Right lobe of liver (tissue), 4 donors: ENCODE data around the gene PHLDA1.

Source experiments
- CTCF ChIP-seq, 4 donors: fragments of 200-600 bp in 3 of 4; fragments of 450-650 bp in 1 of 4; IDR thresholded peaks; one replicate each; pipeline versions ENCODE4 v1.5.1 to v1.8.0; 2016 to 2022; ENCODE audit warnings: antibody characterized with exemption in 4 of 4, mild to moderate bottlenecking in 2 of 4
- POLR2A ChIP-seq: fragments of 450-650 bp; IDR thresholded peaks from one replicate; pipeline ENCODE4 v1.6.1; 2017; ENCODE audit warnings: antibody characterized with exemption, mild to moderate bottlenecking
- donor health status: DM: no; HTN: no; CAD: no.
- donor health status: DM: no; HTN: no; CAD: no.
- donor health status: DM: no; HTN: yes; CAD: no.

- no peak for TF ChIP-seq POLR2A
- no peak for TF ChIP-seq CTCF (IDR thresholded peaks at IDR 0.05)
Observed at GRCh38 chr12:76024942-76025600, 6.5 kb downstream of the PHLDA1 start.
